ENCODE measurements around the gene SAMHD1.
"Not testable (repeated sequence)": the region's sequence is repeated elsewhere in the genome, so short reads cannot be mapped to it uniquely, and the experiment has no call there.

SAMHD1 gene

GRCh38 chr20:36951198-36951978 lies at the start of gene SAMHD1:
TSS of gene SAMHD1 (minus strand) at chr20:36951708. CDS start at chr20:36951643, 65 bp downstream.
- DNase-seq: peak; percentile 82

GRCh38 chr20:37000171-37000570 lies 48.7 kb upstream of the SAMHD1 start:
- not testable (repeated sequence) for DNase-seq

GRCh38 chr20:36998652-36999051 lies 47.1 kb upstream of the SAMHD1 start:
- DNase-seq: no peak

- DNase-seq: no peak
Measured at GRCh38 chr20:36997121-36997520, 45.6 kb upstream of the SAMHD1 start.

GRCh38 chr20:36994221-36994620 lies 42.7 kb upstream of the SAMHD1 start:
- not testable (repeated sequence) for DNase-seq

- DNase-seq: no peak
Measured at GRCh38 chr20:36992802-36993334, 41.4 kb upstream of the SAMHD1 start.

GRCh38 chr20:36991703-36992102 lies 40.2 kb upstream of the SAMHD1 start:
- DNase-seq: no peak

GRCh38 chr20:36989797-36990196 lies 38.3 kb upstream of the SAMHD1 start:
- DNase-seq: no peak

- no peak for DNase-seq
Measured at GRCh38 chr20:36988494-36988966, 37.0 kb upstream of the SAMHD1 start.

GRCh38 chr20:36984257-36984638 lies 32.7 kb upstream of the SAMHD1 start:
- DNase-seq: no peak

GRCh38 chr20:36975099-36975818 lies 23.8 kb upstream of the SAMHD1 start:
- DNase-seq: peak; percentile 60

GRCh38 chr20:36974660-36975059 lies 23.2 kb upstream of the SAMHD1 start:
- no peak for DNase-seq

GRCh38 chr20:36971103-36971502 lies 19.6 kb upstream of the SAMHD1 start:
- no peak for DNase-seq

GRCh38 chr20:36969478-36970186 lies 18.1 kb upstream of the SAMHD1 start:
- DNase-seq: peak; percentile 24

- no peak for DNase-seq
Measured at GRCh38 chr20:36969051-36969450, 17.5 kb upstream of the SAMHD1 start.

GRCh38 chr20:36967636-36968035 lies 16.1 kb upstream of the SAMHD1 start:
- no peak for DNase-seq

GRCh38 chr20:36966965-36967364 lies 15.5 kb upstream of the SAMHD1 start:
- DNase-seq: not testable (repeated sequence)

GRCh38 chr20:36962354-36962941 lies 10.9 kb upstream of the SAMHD1 start:
- DNase-seq: not testable (repeated sequence)

- no peak for DNase-seq
Measured at GRCh38 chr20:36959242-36959641, 7.7 kb upstream of the SAMHD1 start.

GRCh38 chr20:36957875-36958667 lies 6.6 kb upstream of the SAMHD1 start:
- no peak for DNase-seq

GRCh38 chr20:36956674-36957073 lies 5.2 kb upstream of the SAMHD1 start:
- DNase-seq: no peak

- DNase-seq: no peak
Measured at GRCh38 chr20:36956016-36956415, 4.5 kb upstream of the SAMHD1 start.
